Measurements from ENCODE around the gene AFF3. TPM values are rescaled to one million over a fixed set of nuclear protein-coding genes. Genes with fewer than 3 reads are reported as not detected.

AFF3 gene
- total and polyA plus RNA-seq, 2 donors (not counting 3 experiments of a cell fraction or from before 2014, with no cell fraction given), result 0.06 to 0.07 TPM

GRCh38 chr2:99971326-99971900, 171.0 kb downstream of the AFF3 start:
- TF ChIP-seq EZH2 (IDR thresholded peaks at IDR 0.05; ENCODE audit: borderline replicate concordance, low read depth, low read length, severe bottlenecking), result no peak
- no peak for TF ChIP-seq POLR2A (IDR thresholded peaks at IDR 0.05; ENCODE audit: low read depth, low read length)
- no peak for TF ChIP-seq POLR2AphosphoS5 (IDR thresholded peaks at IDR 0.05; ENCODE audit: insufficient read depth, low read depth, low read length)
- TF ChIP-seq MAX (IDR thresholded peaks at IDR 0.05; ENCODE audit: insufficient read depth, insufficient read length), result no peak
- TF ChIP-seq, protein P1, sequence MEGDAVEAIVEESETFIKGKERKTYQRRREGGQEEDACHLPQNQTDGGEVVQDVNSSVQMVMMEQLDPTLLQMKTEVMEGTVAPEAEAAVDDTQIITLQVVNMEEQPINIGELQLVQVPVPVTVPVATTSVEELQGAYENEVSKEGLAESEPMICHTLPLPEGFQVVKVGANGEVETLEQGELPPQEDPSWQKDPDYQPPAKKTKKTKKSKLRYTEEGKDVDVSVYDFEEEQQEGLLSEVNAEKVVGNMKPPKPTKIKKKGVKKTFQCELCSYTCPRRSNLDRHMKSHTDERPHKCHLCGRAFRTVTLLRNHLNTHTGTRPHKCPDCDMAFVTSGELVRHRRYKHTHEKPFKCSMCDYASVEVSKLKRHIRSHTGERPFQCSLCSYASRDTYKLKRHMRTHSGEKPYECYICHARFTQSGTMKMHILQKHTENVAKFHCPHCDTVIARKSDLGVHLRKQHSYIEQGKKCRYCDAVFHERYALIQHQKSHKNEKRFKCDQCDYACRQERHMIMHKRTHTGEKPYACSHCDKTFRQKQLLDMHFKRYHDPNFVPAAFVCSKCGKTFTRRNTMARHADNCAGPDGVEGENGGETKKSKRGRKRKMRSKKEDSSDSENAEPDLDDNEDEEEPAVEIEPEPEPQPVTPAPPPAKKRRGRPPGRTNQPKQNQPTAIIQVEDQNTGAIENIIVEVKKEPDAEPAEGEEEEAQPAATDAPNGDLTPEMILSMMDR (IDR thresholded peaks at IDR 0.05; ENCODE audit: extremely low read depth in 1 of 2, insufficient read depth in 1 of 2, low read depth in 1 of 2, low read length in 2 of 2), result no peak
- no peak for TF ChIP-seq FOS (IDR thresholded peaks at IDR 0.05; ENCODE audit: borderline replicate concordance, insufficient read depth, low read length)
- no peak for TF ChIP-seq JUN (IDR thresholded peaks at IDR 0.05; ENCODE audit: borderline replicate concordance, insufficient read depth, insufficient read length, low read depth)
- no peak for TF ChIP-seq MYC (IDR thresholded peaks at IDR 0.05; ENCODE audit: low read depth, low read length)
- H3K27me3 ChIP-seq (ENCODE audit: control insufficient read depth in 2 of 2, insufficient read depth in 2 of 2, low read length in 2 of 2), result peaks cover 0 to 1% of the 10 kb centered on the region in 2 experiments
- dilution Hi-C loops (cut with MboI; ENCODE audit: extremely low pct_ligation_motif_present, low sequenced_read_pairs), result no loop called here

More at GRCh38 chr2:99971326-99971900, 171.0 kb downstream of the AFF3 start:
- Histone ChIP-seq H3K9me3 (replicated peaks; ENCODE audit: control insufficient read depth, insufficient read depth, low read length) (no peaks in the 10 kb centered on the region), H3K4me1 (ENCODE audit: control insufficient read depth, extremely low read depth, insufficient read depth, low read length) (peaks cover 13% of the 10 kb centered on the region), H2AFZ (ENCODE audit: low read depth, low read length) (no peak overlapping the region), H3K4me2 (ENCODE audit: insufficient read depth, low read length) (no peak overlapping the region), H3K79me2 (ENCODE audit: control insufficient read depth, insufficient read depth, low read length) (no peaks in the 10 kb centered on the region), H3K4me3 (replicated peaks in 1 of 3; ENCODE audit: insufficient read depth in 1 of 3, low read depth in 1 of 3, low read length in 3 of 3) (no peak overlapping the region), H4K20me1 (replicated peaks; ENCODE audit: control insufficient read depth, extremely low read depth, insufficient read depth, low read length) (no peaks in the 10 kb centered on the region), H3K36me3 (ENCODE audit: control insufficient read depth in 2 of 2, extremely low read depth in 1 of 2, insufficient read depth in 2 of 2, low read length in 2 of 2) (no peaks in the 10 kb centered on the region), H3K27ac (ENCODE audit: insufficient read depth, low read depth, low read length) (no peak overlapping the region), H3K9me1 (replicated peaks; ENCODE audit: control insufficient read depth, extremely low read depth, insufficient read depth, low read length) (no peaks in the 10 kb centered on the region), H3K9ac (replicated peaks; ENCODE audit: extremely low read depth, insufficient read depth, low read length) (no peak overlapping the region)
- BruUV-seq (replicated peaks), result no TSS peak
- DNase-seq (ENCODE audit: low read depth, low spot score) (no peak), FAIRE-seq (no peak)
- ChIA-PET POLR2A (no interaction called here), CTCF (no interaction called here)
- intact Hi-C loops (cut with micrococcal nuclease), result no loop called here
